Raji (cell line): ENCODE data around the gene NOXA1.

Experiments used
- POLR2A ChIP-seq: IDR thresholded peaks from 2 replicates; pipeline ENCODE4 v1.6.1; 2011; ENCODE audit warnings: low read depth, low read length, control low read depth; ENCODE audit not compliant: insufficient read depth

Gene NOXA1

GRCh38 chr9:137411260-137411644, 11.9 kb upstream of the NOXA1 start:
- TF ChIP-seq POLR2A: no peak

DNA sequence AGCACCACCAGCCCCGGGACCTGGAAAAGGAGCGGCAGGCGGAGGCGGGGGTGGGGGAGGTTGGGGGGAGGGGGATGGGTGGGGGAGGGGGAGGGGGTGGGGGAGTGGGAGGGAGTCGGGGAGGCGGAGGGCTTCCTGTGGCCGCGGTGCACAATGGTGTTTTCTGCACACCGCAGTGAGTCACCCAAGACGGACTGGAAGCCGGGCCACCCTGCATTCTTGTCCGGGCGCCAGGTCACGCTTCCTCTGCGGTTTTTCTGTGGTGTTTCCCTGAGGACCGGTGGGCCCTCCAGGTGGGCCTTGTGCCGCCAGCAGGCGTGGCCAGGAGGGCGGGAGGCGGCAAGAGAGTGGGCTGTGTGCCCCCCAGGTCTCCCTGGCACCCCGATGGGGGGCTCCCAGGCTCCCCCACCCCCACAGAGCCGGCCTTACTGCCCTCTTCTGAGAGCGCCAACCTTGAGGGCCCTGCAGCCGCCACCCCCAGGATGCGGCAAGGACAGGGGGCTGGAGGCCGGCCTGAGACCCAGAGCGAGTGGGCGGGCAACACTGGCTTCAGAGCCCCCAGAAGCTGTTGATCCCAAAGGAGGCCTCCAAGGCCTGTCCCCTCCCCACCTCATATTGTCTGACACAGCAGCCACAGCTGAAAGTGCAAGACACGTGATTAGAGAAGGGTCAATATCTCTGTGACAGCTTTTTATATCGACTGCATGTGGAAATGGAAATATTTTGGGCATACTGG, 11.4 kb upstream of the NOXA1 start:
- TF ChIP-seq POLR2A: no peak

- no peak for TF ChIP-seq POLR2A
These were observed 10.8 kb upstream of the NOXA1 start for GRCh38 chr9:137412431-137412830.

DNA sequence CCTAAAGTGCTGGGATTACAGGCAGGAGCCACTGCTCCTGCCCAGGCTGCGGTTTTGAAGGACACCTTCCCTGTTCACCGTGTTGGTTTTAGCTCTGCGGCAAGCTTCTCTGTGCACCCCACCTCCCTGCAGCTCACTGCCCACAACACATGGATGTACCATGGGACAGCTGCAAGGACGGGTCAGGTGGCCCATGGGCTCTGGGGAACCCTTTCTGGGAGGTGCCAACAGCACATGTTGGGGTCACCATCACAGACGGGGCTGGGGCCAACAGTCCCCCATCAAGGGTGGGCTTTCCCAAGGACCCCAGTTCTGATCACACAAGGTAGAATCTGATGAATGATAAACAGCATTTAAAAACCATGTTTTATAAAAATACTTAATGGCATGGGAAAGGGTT, 7.7 kb upstream of the NOXA1 start:
- no peak for TF ChIP-seq POLR2A

DNA sequence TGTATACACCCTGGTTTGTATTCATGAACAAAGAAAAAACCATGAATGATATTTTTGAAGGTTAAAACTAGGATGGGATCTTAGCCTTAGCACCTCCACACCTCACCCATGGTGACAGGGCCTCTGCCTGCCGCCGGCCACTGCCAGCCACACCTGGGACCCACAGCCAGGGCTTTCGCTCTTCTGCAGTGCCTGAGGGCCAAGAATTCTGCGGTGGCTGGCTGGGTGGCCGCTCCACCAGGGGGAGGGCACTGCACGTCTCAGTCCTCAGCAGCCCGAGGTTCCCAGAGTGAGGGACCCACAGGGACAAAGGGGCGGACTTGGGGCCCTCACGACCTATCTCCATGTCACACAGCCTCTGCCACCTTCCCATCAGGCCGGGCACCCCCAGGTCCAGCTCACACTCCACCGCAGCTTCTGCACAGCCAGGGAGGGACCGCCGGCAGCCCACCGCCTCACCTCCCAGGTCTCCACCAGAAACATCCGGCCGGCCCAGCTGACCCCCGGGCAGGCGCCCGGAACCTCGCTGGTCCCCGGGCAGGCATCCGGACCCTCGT, 7.1 kb upstream of the NOXA1 start:
- TF ChIP-seq POLR2A: no peak

DNA sequence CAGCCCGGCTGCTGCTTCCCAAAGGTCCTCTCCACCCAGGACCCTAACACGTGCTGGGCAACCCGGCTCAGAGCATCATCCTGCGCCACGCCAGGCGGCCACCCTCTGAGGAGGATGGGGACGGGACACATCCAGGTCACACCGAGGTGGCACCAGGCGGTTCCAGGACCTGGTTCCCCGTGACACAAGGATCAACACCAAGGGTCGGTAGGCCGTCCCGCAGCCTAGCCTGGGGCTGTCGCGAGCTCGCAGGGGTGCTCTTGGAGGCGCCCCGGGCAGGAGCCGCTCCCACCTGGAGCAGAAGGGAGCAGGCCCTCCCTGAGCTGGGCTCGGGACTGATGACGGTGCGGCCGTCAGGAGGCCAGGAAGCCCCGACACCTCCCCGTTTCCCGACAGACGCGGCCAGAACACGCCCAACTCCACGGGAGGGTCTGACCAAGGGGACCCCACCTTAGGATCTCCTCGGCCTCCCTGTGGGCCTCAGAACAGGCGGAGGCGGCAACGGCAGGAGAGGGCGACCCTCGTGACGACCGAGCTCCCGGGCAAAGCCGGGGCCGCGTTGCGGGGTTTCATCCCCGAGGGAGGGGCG, 6.5 kb upstream of the NOXA1 start:
- TF ChIP-seq POLR2A: no peak

DNA sequence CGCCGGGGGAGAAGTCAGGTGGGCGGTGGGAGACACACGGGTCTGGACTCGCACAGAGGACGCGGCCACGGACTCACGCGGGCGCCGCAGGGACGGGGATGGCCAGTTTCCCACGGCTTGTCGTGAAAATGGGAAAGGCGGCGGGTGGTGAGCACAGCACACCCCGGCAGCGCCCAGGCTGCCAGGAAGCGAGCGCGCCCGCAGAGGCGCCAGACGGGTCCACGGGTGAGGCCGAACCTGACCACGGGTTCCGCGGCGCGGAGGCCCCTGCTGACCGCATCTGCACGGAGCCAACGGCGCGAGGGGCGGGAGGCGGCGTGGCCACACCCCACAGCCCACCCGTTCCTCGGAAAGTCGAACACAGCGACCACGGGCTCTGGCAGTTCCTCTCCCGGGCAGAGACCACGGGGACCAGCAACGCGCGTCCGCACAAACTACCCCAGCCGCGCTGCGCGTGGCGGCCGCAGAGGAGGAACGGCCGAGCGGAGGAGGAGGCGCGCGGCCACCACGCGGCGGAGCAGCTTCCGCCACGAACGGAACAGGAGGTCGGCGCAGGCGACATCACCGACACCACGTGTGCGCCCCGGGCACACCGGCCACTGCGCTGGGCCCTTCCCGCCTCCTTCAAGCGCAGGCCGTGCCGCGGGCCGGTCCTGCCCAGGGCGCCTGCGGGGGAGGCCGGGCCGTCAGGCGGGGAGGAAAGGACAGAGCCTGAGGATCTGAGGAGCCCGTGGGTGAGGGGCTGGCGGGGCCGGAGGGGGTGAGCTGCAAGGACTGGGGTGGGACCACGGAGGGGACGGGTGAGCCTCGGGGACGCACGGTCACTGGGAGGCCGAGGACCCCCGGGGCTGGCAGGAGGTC, 5.8 kb upstream of the NOXA1 start:
- no peak for TF ChIP-seq POLR2A

- no peak for TF ChIP-seq POLR2A
These were observed 1.2 kb upstream of the NOXA1 start for GRCh38 chr9:137421838-137422603.

GRCh38 chr9:137423514-137424291, 510 bp downstream of the NOXA1 start:
- no peak for TF ChIP-seq POLR2A

DNA sequence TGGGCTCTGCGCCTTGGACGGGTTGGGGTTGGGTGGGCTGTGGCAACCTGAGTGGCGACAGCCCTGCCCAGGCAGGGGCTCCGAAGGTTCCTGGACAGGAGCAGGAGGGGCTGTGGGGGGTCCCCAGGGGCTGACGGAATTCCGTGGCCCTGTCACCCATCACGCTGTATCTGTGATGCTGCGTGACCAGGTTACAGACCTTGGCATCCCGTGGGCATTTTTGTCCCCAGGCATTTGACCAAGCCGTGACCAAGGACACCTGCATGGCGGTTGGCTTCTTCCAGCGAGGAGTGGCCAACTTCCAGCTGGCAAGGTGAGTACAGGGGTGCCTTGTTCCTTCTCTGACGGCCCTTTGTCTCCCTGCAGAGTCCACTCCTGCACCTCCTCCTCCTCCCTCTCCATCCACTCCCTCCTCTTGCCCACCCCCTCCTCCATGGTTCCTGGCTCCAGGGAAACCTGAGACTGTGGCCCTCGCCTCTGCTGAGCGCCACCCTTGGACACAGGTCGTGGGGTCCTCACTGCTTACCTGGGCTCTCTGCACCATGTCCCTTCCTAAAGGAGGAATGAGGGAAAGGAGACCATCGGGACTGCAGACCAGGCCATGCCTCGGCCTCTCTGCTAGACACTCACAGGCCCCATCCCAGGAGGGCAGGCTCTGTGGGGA, 3.0 kb downstream of the NOXA1 start:
- TF ChIP-seq POLR2A: no peak

DNA sequence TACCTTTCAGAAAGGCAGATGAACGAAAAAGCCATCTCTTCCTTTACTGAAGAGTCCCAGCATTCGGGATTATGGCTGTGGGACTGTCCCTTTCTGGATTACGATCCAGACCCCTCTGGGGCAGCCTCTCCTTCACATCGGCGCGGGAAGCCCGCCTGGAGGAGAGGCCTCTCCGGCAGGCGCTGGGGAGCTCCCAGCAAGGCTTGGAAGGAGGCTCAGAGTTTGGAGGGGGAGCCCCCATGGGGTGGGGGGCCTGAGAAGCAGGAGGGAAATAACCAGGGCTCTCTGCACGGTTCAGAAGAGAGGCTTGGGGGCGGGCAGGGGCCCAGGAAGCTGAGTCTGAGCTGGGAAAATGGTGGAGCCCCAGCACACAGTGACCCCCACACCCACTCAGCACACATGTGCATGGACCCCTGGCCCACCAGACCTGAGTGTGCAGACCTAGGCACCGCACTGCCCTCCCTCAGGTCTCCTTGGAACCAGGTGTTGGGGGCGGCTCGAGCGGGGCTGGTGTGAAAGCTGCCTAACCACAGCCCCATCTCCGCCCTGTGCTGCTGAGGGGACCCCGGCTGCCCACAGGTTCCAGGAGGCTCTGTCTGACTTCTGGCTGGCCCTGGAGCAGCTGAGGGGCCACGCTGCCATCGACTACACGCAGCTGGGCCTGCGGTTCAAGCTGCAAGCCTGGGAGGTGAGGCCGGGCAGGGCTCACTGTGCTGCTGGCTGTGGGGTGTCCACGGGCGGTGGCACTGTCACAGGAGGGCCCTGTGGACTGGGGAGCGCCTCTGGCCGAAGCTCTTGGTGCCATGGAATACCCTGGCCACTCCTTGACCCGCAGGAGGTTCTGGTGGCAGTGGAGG, 4.5 kb downstream of the NOXA1 start:
- no peak for TF ChIP-seq POLR2A

- TF ChIP-seq POLR2A: no peak
These were observed 5.1 kb downstream of the NOXA1 start for GRCh38 chr9:137428311-137428630.
